Parathyroid adenoma (tissue), 2 donors: ENCODE measurements around the gene GJA3.

Source experiments
- H2AFZ ChIP-seq: fragments of 300-600 bp; sonication (generic); one replicate; pipeline ENCODE4 v1.7.0; 2017; ENCODE audit warnings: antibody characterized with exemption, mild to moderate bottlenecking
- H3K27ac ChIP-seq: fragments of 300-600 bp; sonication (generic); one replicate; pipeline ENCODE4 v1.7.0; 2017
- H3K27me3 ChIP-seq: fragments of 300-600 bp; sonication (generic); one replicate; pipeline ENCODE4 v1.7.0; 2017; ENCODE audit warnings: low read length; ENCODE audit not compliant: control insufficient read depth, insufficient read depth
- H3K36me3 ChIP-seq: fragments of 300-600 bp; sonication (generic); one replicate; pipeline ENCODE4 v1.7.0; 2017; ENCODE audit warnings: low read length; ENCODE audit not compliant: control insufficient read depth, insufficient read depth
- H3K4me1 ChIP-seq: fragments of 300-600 bp; sonication (generic); one replicate; pipeline ENCODE4 v1.7.0; 2017; ENCODE audit warnings: control low read depth
- H3K4me2 ChIP-seq: fragments of 300-600 bp; sonication (generic); one replicate; pipeline ENCODE4 v1.7.0; 2017; ENCODE audit warnings: low read length
- H3K4me3 ChIP-seq: fragments of 300-600 bp; sonication (generic); one replicate; pipeline ENCODE4 v1.7.0; 2017; ENCODE audit warnings: low read depth, low read length
- H3K79me2 ChIP-seq: fragments of 300-600 bp; sonication (generic); one replicate; pipeline ENCODE4 v1.7.0; 2017; ENCODE audit warnings: control low read depth
- H3K9ac ChIP-seq: fragments of 300-600 bp; sonication (generic); one replicate; pipeline ENCODE4 v1.7.0; 2017; ENCODE audit warnings: mild to moderate bottlenecking
- H3K9me3 ChIP-seq: fragments of 300-600 bp; sonication (generic); one replicate; pipeline ENCODE4 v1.7.0; 2017; ENCODE audit warnings: low read length; ENCODE audit not compliant: control insufficient read depth
- CTCF ChIP-seq: fragments of 300-600 bp; sonication (generic); IDR thresholded peaks from one replicate; pipeline ENCODE4 v1.7.0; 2017; ENCODE audit warnings: antibody characterized with exemption, mild to moderate bottlenecking
- donor health status: primary hyperparathyroidism.

GJA3 gene

GRCh38 chr13:20198781-20199180, 37.9 kb upstream of the GJA3 start:
- H3K4me2 ChIP-seq = no peak overlapping the region
- no peaks in the 10 kb centered on the region for H3K27me3 ChIP-seq
- H3K4me3 ChIP-seq = no peak overlapping the region
- no peaks in the 10 kb centered on the region for H3K79me2 ChIP-seq
- H3K9me3 ChIP-seq = no peaks in the 10 kb centered on the region
- H3K9ac ChIP-seq = no peak overlapping the region
- H3K4me1 ChIP-seq = no peaks in the 10 kb centered on the region
- H2AFZ ChIP-seq = no peak overlapping the region
- no peak for TF ChIP-seq CTCF
- H3K36me3 ChIP-seq = no peaks in the 10 kb centered on the region
- no peak overlapping the region for H3K27ac ChIP-seq

- H2AFZ ChIP-seq = no peak overlapping the region
- TF ChIP-seq CTCF = peak; percentile 46
- H3K4me3 ChIP-seq = no peak overlapping the region
- no peaks in the 10 kb centered on the region for H3K9me3 ChIP-seq
- no peaks in the 10 kb centered on the region for H3K79me2 ChIP-seq
- H3K27me3 ChIP-seq = no peaks in the 10 kb centered on the region
- no peaks in the 10 kb centered on the region for H3K36me3 ChIP-seq
- H3K4me1 ChIP-seq = no peaks in the 10 kb centered on the region
- H3K4me2 ChIP-seq = no peak overlapping the region
- H3K27ac ChIP-seq = no peak overlapping the region
- H3K9ac ChIP-seq = no peak overlapping the region
Observed at GRCh38 chr13:20197361-20197834, 36.5 kb upstream of the GJA3 start.

GRCh38 chr13:20195801-20196200, 34.9 kb upstream of the GJA3 start:
- H3K27me3 ChIP-seq = no peaks in the 10 kb centered on the region
- no peaks in the 10 kb centered on the region for H3K79me2 ChIP-seq

GRCh38 chr13:20193907-20194631, 33.2 kb upstream of the GJA3 start:
- no peaks in the 10 kb centered on the region for H3K4me1 ChIP-seq
- H3K79me2 ChIP-seq = no peaks in the 10 kb centered on the region
- no peak for TF ChIP-seq CTCF
- H3K4me2 ChIP-seq = peak overlapping the region; percentile 81
- H3K9ac ChIP-seq = no peak overlapping the region
- H3K36me3 ChIP-seq = no peaks in the 10 kb centered on the region
- H3K9me3 ChIP-seq = no peaks in the 10 kb centered on the region
- H3K27ac ChIP-seq = no peak overlapping the region
- peak overlapping the region; percentile 43 for H3K4me3 ChIP-seq
- H3K27me3 ChIP-seq = no peaks in the 10 kb centered on the region
- H2AFZ ChIP-seq = no peak overlapping the region

More at GRCh38 chr13:20195801-20196200, 34.9 kb upstream of the GJA3 start:
- Histone ChIP-seq H3K4me2 (no peak overlapping the region), H3K27ac (no peak overlapping the region), H3K4me1 (no peaks in the 10 kb centered on the region), H3K36me3 (no peaks in the 10 kb centered on the region), H2AFZ (no peak overlapping the region), H3K9me3 (no peaks in the 10 kb centered on the region), H3K4me3 (no peak overlapping the region), H3K9ac (no peak overlapping the region)
- no peak for TF ChIP-seq CTCF
